WTC11 (cell line): Measurements from ENCODE around the gene OSM. TPM values are rescaled to one million over a fixed set of nuclear protein-coding genes. Genes with fewer than 3 reads are reported as not detected.

Experiments
- ATAC-seq: fragments of 200-7000 bp; cut with Tn5 transposase; 2 replicates; pipeline ENCODE4 v1.10.0; 2021; ENCODE audit warnings: mild to moderate bottlenecking, moderate library complexity
- CTCF ChIA-PET: fragments of 300-600 bp; sonication (Branson Sonifier 250); formaldehyde crosslinking; loops from one replicate; lab custom pipeline; 2021; ENCODE audit warnings: antibody characterized with exemption; lab: Charles Lee
- POLR2A ChIA-PET: fragments of 350-600 bp; sonication (Branson Sonifier 250); formaldehyde crosslinking; loops from one replicate; lab custom pipeline; 2021; ENCODE audit warnings: antibody characterized with exemption; lab: Charles Lee
- DNase-seq: peaks from one replicate; pipeline ENCODE4 v3.0.0; 2021; ENCODE audit warnings: low spot score
- H3K27ac Mint-ChIP-seq: 2 replicates; pipeline ENCODE4 v1.8.0; 2021; ENCODE audit warnings: mixed read lengths
- H3K27me3 Mint-ChIP-seq: 2 replicates; pipeline ENCODE4 v1.8.0; 2021; ENCODE audit warnings: low read depth, mild to moderate bottlenecking, moderate library complexity, mixed read lengths
- H3K36me3 Mint-ChIP-seq: 2 replicates; pipeline ENCODE4 v1.8.0; 2021; ENCODE audit warnings: mixed read lengths
- H3K4me1 Mint-ChIP-seq: 2 replicates; pipeline ENCODE4 v1.8.0; 2022; ENCODE audit warnings: mixed read lengths
- H3K4me3 Mint-ChIP-seq: 2 replicates; pipeline ENCODE4 v1.8.0; 2021; ENCODE audit warnings: mild to moderate bottlenecking, moderate library complexity, mixed read lengths
- H3K9me3 Mint-ChIP-seq: 2 replicates; pipeline ENCODE4 v1.8.0; 2021; ENCODE audit warnings: mixed read lengths
- CREB1 ChIP-seq: sonication (generic); formaldehyde crosslinking; IDR thresholded peaks from 2 replicates; pipeline ENCODE4 v1.8.0; 2023; ENCODE audit warnings: mild to moderate bottlenecking, missing genetic modification reagents
- CREM ChIP-seq: sonication (generic); formaldehyde crosslinking; IDR thresholded peaks from 2 replicates; pipeline ENCODE4 v1.8.1; 2022; ENCODE audit warnings: mild to moderate bottlenecking, missing genetic modification reagents, moderate library complexity
- ELF4 ChIP-seq: sonication (generic); formaldehyde crosslinking; IDR thresholded peaks from 2 replicates; pipeline ENCODE4 v1.8.1; 2022; ENCODE audit warnings: low read depth, mild to moderate bottlenecking, moderate library complexity, missing genetic modification reagents
- EMX1 ChIP-seq: fragments of 250-450 bp; sonication (Bioruptor Pico); IDR thresholded peaks from 2 replicates; pipeline ENCODE4 v1.8.0; 2021; ENCODE audit warnings: mild to moderate bottlenecking
- NR1H2 ChIP-seq: sonication (generic); formaldehyde crosslinking; IDR thresholded peaks from 2 replicates; pipeline ENCODE4 v1.9.0; 2021; ENCODE audit warnings: mild to moderate bottlenecking, moderate library complexity, missing genetic modification reagents
- NR3C1 ChIP-seq: sonication (generic); formaldehyde crosslinking; conservative IDR thresholded peaks from 2 replicates; pipeline ENCODE4 v1.8.1; 2023; ENCODE audit warnings: low read depth, mild to moderate bottlenecking, missing genetic modification reagents
- RELA ChIP-seq: sonication (generic); formaldehyde crosslinking; IDR thresholded peaks from 2 replicates; pipeline ENCODE4 v1.8.1; 2022; ENCODE audit warnings: missing genetic modification reagents, mild to moderate bottlenecking, borderline replicate concordance
- SMAD3 ChIP-seq: sonication (generic); formaldehyde crosslinking; IDR thresholded peaks from 2 replicates; pipeline ENCODE4 v1.8.0; 2022; ENCODE audit warnings: missing genetic modification reagents, mild to moderate bottlenecking, borderline replicate concordance
- TCF7 ChIP-seq: sonication (generic); formaldehyde crosslinking; IDR thresholded peaks from 2 replicates; pipeline ENCODE4 v1.8.0; 2022; ENCODE audit warnings: mild to moderate bottlenecking, low read depth, missing genetic modification reagents, moderate library complexity
- ZNF121 ChIP-seq: sonication (generic); formaldehyde crosslinking; IDR thresholded peaks from 2 replicates; pipeline ENCODE4 v1.8.0; 2023; ENCODE audit warnings: missing genetic modification reagents
- ZNF138 ChIP-seq: sonication (generic); formaldehyde crosslinking; conservative IDR thresholded peaks from 2 replicates; pipeline ENCODE4 v1.8.1; 2022; ENCODE audit warnings: mild to moderate bottlenecking, moderate library complexity, missing genetic modification reagents
- ZNF219 ChIP-seq: sonication (generic); formaldehyde crosslinking; IDR thresholded peaks from 2 replicates; pipeline ENCODE4 v1.8.0; 2023; ENCODE audit warnings: missing genetic modification reagents, mild to moderate bottlenecking, borderline replicate concordance
- ZNF317 ChIP-seq: sonication (generic); formaldehyde crosslinking; IDR thresholded peaks from 2 replicates; pipeline ENCODE4 v1.8.1; 2023; ENCODE audit warnings: low read depth, mild to moderate bottlenecking, moderate library complexity, missing genetic modification reagents, borderline replicate concordance
- ZNF396 ChIP-seq: fragments of 250-450 bp; sonication (Bioruptor Pico); IDR thresholded peaks from 2 replicates; pipeline ENCODE4 v1.8.0; 2021; ENCODE audit warnings: mild to moderate bottlenecking, moderate library complexity, borderline replicate concordance
- total RNA-seq: library from RNA; stranded (reverse); gene quantifications from 3 replicates; pipeline ENCODE4 v1.2.3, GENCODE V29; 2021
- TF ChIP-seq, protein P1 (sequence below): sonication (generic); formaldehyde crosslinking; IDR thresholded peaks from 2 replicates; pipeline ENCODE4 v1.8.1; 2023; ENCODE audit warnings: mild to moderate bottlenecking, moderate library complexity, missing genetic modification reagents
- TF ChIP-seq, protein P2 (sequence below): sonication (generic); formaldehyde crosslinking; IDR thresholded peaks from 2 replicates; pipeline ENCODE4 v1.8.1; 2022; ENCODE audit warnings: low read depth, missing genetic modification reagents, borderline replicate concordance
- TF ChIP-seq, protein P3 (sequence below): fragments of 250-450 bp; sonication (Bioruptor Pico); IDR thresholded peaks from 2 replicates; pipeline ENCODE4 v1.9.0; 2021; ENCODE audit warnings: mild to moderate bottlenecking
- TF ChIP-seq, protein P4 (sequence below): sonication (generic); formaldehyde crosslinking; IDR thresholded peaks from 2 replicates; pipeline ENCODE4 v1.8.1; 2023; ENCODE audit warnings: mild to moderate bottlenecking, missing genetic modification reagents, moderate library complexity
- TF ChIP-seq, protein P5 (sequence below): sonication (generic); formaldehyde crosslinking; IDR thresholded peaks from 2 replicates; pipeline ENCODE4 v1.8.0; 2023; ENCODE audit warnings: missing genetic modification reagents, mild to moderate bottlenecking, borderline replicate concordance
- TF ChIP-seq, protein P6 (sequence below): sonication (generic); formaldehyde crosslinking; IDR thresholded peaks from 2 replicates; pipeline ENCODE4 v1.8.0; 2022; ENCODE audit warnings: mild to moderate bottlenecking, missing genetic modification reagents
- TF ChIP-seq, protein P7 (sequence below): sonication (generic); formaldehyde crosslinking; IDR thresholded peaks from 2 replicates; pipeline ENCODE4 v1.8.1; 2022; ENCODE audit warnings: low read depth, mild to moderate bottlenecking, moderate library complexity, missing genetic modification reagents, borderline replicate concordance
- TF ChIP-seq, protein P8 (sequence below): fragments of 250-450 bp; sonication (Bioruptor Pico); IDR thresholded peaks from 2 replicates; pipeline ENCODE4 v1.9.0; 2021; ENCODE audit warnings: mild to moderate bottlenecking

The OSM gene
- total RNA-seq, 1 experiment from 2014 or later, result not detected

DNA sequence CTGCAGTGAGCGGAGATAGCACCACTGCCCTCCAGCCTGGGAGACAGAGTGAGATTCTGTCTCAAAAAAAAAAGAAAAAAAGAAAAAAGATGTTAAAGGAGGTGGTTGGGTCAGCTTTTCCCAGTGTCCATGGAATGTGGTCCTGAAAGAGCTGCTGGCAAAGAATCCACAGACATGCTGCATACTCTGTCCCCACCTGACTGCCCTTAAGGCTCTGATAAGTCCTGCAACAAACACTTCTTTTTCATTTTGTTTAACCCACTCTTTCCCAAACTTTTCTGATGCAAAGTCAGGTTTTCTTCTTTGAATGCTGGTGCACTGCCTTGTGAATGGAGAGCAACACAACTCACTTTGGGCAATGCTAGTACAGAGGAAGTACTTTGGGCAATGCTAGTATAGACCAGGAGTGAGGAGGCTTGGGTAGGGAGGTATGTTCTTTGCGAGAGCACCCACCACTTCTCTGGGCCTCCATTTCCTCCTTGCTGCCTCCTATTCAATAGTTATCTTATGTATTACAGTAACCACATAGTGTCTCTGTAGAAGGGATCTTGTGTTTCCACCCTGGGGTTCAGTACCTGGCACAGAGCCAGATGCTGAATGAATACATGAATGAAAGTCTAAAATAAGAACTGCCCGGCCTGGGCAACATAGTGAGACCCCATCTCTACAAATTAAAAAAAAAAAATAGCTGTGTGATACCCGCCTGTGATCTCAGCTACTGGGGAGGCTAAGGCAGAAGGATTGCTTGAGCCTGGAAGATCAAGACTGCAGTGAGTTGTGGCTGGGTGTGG is 39.0 kb downstream of the OSM start (continued):
- TF ChIP-seq NR1H2 (CRISPR knock-in tag) (no peak), ELF4 (CRISPR knock-in tag) (no peak), ZNF317 (CRISPR knock-in tag) (no peak)
- TF ChIP-seq, protein P1, sequence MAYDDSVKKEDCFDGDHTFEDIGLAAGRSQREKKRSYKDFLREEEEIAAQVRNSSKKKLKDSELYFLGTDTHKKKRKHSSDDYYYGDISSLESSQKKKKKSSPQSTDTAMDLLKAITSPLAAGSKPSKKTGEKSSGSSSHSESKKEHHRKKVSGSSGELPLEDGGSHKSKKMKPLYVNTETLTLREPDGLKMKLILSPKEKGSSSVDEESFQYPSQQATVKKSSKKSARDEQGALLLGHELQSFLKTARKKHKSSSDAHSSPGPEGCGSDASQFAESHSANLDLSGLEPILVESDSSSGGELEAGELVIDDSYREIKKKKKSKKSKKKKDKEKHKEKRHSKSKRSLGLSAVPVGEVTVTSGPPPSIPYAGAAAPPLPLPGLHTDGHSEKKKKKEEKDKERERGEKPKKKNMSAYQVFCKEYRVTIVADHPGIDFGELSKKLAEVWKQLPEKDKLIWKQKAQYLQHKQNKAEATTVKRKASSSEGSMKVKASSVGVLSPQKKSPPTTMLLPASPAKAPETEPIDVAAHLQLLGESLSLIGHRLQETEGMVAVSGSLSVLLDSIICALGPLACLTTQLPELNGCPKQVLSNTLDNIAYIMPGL (CRISPR knock-in tag), result no peak
- TF ChIP-seq, protein P2, sequence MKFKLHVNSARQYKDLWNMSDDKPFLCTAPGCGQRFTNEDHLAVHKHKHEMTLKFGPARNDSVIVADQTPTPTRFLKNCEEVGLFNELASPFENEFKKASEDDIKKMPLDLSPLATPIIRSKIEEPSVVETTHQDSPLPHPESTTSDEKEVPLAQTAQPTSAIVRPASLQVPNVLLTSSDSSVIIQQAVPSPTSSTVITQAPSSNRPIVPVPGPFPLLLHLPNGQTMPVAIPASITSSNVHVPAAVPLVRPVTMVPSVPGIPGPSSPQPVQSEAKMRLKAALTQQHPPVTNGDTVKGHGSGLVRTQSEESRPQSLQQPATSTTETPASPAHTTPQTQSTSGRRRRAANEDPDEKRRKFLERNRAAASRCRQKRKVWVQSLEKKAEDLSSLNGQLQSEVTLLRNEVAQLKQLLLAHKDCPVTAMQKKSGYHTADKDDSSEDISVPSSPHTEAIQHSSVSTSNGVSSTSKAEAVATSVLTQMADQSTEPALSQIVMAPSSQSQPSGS, result no peak
- TF ChIP-seq, protein P3, sequence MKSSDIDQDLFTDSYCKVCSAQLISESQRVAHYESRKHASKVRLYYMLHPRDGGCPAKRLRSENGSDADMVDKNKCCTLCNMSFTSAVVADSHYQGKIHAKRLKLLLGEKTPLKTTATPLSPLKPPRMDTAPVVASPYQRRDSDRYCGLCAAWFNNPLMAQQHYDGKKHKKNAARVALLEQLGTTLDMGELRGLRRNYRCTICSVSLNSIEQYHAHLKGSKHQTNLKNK (CRISPR knock-in tag), result no peak
- TF ChIP-seq, protein P4, sequence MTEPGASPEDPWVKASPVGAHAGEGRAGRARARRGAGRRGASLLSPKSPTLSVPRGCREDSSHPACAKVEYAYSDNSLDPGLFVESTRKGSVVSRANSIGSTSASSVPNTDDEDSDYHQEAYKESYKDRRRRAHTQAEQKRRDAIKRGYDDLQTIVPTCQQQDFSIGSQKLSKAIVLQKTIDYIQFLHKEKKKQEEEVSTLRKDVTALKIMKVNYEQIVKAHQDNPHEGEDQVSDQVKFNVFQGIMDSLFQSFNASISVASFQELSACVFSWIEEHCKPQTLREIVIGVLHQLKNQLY, result no peak
- TF ChIP-seq, protein P5, sequence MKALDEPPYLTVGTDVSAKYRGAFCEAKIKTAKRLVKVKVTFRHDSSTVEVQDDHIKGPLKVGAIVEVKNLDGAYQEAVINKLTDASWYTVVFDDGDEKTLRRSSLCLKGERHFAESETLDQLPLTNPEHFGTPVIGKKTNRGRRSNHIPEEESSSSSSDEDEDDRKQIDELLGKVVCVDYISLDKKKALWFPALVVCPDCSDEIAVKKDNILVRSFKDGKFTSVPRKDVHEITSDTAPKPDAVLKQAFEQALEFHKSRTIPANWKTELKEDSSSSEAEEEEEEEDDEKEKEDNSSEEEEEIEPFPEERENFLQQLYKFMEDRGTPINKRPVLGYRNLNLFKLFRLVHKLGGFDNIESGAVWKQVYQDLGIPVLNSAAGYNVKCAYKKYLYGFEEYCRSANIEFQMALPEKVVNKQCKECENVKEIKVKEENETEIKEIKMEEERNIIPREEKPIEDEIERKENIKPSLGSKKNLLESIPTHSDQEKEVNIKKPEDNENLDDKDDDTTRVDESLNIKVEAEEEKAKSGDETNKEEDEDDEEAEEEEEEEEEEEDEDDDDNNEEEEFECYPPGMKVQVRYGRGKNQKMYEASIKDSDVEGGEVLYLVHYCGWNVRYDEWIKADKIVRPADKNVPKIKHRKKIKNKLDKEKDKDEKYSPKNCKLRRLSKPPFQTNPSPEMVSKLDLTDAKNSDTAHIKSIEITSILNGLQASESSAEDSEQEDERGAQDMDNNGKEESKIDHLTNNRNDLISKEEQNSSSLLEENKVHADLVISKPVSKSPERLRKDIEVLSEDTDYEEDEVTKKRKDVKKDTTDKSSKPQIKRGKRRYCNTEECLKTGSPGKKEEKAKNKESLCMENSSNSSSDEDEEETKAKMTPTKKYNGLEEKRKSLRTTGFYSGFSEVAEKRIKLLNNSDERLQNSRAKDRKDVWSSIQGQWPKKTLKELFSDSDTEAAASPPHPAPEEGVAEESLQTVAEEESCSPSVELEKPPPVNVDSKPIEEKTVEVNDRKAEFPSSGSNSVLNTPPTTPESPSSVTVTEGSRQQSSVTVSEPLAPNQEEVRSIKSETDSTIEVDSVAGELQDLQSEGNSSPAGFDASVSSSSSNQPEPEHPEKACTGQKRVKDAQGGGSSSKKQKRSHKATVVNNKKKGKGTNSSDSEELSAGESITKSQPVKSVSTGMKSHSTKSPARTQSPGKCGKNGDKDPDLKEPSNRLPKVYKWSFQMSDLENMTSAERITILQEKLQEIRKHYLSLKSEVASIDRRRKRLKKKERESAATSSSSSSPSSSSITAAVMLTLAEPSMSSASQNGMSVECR, result no peak

DNA sequence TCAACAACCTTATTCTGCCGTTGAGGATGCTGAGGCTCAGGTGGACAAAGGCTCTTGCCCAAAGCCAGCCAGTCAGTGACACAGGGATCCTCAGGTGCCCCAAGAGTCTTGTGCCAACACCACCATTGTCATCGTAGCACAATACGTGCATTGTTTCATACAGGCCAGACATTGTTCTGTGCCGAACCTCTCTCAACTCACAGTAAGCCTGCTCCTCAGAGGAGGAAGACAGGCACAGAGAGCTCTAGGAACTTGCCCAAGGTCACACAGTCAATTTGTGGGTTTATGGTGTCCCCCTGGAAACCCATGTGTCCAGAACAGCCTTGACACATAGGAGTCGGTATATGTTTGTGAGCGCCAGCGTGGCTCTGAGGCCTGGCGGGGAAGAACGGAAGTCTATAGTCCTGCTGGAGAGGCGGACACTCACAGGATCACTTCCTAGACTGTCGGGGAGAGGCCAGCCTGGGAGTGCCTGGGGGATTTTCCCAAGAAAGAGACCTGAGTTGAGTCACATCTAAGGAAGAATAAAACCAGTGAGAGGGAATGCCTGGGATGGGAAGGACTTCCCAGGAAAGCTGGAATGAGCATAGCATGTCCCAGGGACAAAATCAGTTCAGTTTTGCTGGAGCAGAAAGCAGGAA is 40.3 kb downstream of the OSM start:
- DNase-seq, result no peak
- ATAC-seq, result no peak
- POLR2A ChIA-PET, result no interaction called here
- CTCF ChIA-PET, result no interaction called here
- Mint-ChIP-seq H3K36me3 (no peaks in the 10 kb centered on the region), H3K4me1 (peaks cover 14% of the 10 kb centered on the region), H3K4me3 (no peak overlapping the region), H3K9me3 (no peaks in the 10 kb centered on the region), H3K27me3 (no peaks in the 10 kb centered on the region), H3K27ac (no peak overlapping the region)
- TF ChIP-seq ZNF121 (CRISPR knock-in tag), result no peak
- TF ChIP-seq, protein P6, sequence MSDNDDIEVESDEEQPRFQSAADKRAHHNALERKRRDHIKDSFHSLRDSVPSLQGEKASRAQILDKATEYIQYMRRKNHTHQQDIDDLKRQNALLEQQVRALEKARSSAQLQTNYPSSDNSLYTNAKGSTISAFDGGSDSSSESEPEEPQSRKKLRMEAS (CRISPR knock-in tag), result no peak
- TF ChIP-seq ZNF396 (CRISPR knock-in tag), result no peak
- no peak for TF ChIP-seq ZNF138 (CRISPR knock-in tag)
- no peak for TF ChIP-seq CREM
- TF ChIP-seq EMX1 (CRISPR knock-in tag), result no peak
- no peak for TF ChIP-seq ZNF219 (CRISPR knock-in tag)
- TF ChIP-seq, protein P7, sequence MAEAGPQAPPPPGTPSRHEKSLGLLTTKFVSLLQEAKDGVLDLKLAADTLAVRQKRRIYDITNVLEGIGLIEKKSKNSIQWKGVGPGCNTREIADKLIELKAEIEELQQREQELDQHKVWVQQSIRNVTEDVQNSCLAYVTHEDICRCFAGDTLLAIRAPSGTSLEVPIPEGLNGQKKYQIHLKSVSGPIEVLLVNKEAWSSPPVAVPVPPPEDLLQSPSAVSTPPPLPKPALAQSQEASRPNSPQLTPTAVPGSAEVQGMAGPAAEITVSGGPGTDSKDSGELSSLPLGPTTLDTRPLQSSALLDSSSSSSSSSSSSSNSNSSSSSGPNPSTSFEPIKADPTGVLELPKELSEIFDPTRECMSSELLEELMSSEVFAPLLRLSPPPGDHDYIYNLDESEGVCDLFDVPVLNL (CRISPR knock-in tag), result no peak
- TF ChIP-seq CREB1, result no peak
- no peak for TF ChIP-seq NR3C1
- TF ChIP-seq TCF7 (CRISPR knock-in tag), result no peak
- no peak for TF ChIP-seq RELA (CRISPR knock-in tag)
- TF ChIP-seq, protein P8, sequence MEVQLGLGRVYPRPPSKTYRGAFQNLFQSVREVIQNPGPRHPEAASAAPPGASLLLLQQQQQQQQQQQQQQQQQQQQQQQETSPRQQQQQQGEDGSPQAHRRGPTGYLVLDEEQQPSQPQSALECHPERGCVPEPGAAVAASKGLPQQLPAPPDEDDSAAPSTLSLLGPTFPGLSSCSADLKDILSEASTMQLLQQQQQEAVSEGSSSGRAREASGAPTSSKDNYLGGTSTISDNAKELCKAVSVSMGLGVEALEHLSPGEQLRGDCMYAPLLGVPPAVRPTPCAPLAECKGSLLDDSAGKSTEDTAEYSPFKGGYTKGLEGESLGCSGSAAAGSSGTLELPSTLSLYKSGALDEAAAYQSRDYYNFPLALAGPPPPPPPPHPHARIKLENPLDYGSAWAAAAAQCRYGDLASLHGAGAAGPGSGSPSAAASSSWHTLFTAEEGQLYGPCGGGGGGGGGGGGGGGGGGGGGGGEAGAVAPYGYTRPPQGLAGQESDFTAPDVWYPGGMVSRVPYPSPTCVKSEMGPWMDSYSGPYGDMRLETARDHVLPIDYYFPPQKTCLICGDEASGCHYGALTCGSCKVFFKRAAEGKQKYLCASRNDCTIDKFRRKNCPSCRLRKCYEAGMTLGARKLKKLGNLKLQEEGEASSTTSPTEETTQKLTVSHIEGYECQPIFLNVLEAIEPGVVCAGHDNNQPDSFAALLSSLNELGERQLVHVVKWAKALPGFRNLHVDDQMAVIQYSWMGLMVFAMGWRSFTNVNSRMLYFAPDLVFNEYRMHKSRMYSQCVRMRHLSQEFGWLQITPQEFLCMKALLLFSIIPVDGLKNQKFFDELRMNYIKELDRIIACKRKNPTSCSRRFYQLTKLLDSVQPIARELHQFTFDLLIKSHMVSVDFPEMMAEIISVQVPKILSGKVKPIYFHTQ (CRISPR knock-in tag), result no peak
- no peak for TF ChIP-seq SMAD3 (CRISPR knock-in tag)
